GM21447 (cell line): Measurements from ENCODE around the gene IL1R1.
"Not testable (repeated sequence)": the region's sequence is repeated elsewhere in the genome, so short reads cannot be mapped to it uniquely, and the experiment has no call there.

ENCODE experiments used
- ATAC-seq: cut with Tn5 transposase; IDR thresholded peaks from one replicate; pipeline ENCODE4 v1.9.1; 2021; ENCODE audit not compliant: unreplicated experiment

IL1R1 gene

DNA sequence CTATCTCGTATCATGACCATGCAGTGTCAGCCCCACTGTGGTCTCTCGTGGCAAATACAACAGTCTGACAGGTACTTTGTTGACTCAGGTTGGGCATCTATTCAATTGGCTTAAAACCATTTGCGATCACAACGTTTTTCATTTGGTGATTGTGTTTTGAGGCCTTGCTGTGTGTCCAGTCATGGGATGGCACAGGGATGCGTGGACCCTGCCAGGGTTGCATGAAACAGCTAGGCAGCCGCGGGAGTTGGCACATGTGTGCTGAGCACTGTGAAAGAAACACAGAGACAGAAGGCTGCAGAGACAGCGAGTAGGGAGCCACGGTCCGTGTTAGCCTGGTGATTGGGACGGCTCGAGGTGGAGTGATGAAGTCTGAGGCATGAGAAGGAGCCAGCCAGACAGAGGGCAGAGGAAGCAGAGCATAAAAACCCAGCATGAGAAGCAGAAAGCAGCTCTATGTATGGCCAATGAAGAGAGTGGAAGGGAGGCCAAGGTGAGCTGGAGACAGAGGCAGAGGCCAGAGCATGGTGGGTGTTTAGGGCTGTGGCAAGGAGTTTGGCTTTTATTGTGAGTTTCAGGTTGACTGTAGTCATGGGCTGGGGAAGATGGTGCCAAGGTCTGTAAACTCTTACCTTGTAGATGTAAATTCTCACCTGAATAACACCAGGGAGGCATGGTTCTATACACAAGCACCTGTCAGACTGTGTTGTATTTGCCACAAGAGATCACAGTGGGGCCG lies 31.8 kb upstream of the IL1R1 start:
- ATAC-seq, result no peak

DNA sequence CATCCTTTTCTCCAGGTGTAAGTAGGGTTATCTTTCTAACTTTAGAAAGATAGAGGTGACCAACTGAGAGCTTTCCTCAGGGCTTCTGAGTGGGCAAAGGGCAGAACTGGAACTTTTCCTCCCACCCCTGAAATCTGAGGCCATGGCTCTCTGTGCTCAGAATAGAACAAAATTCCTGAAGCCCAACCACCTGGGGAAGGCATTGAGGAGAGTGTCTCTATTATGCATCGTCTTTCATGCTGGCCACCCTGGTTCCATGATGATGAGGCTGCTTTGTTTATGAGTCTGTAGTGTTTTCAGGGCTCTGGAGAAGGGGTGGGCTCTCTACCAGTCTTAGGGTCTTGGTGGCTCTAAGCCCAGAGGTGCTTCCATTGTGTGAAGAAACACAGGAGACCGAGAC lies 30.7 kb upstream of the IL1R1 start:
- no peak for ATAC-seq

- ATAC-seq, result no peak
These were observed 30.3 kb upstream of the IL1R1 start for GRCh38 chr2:102112271-102112670.

DNA sequence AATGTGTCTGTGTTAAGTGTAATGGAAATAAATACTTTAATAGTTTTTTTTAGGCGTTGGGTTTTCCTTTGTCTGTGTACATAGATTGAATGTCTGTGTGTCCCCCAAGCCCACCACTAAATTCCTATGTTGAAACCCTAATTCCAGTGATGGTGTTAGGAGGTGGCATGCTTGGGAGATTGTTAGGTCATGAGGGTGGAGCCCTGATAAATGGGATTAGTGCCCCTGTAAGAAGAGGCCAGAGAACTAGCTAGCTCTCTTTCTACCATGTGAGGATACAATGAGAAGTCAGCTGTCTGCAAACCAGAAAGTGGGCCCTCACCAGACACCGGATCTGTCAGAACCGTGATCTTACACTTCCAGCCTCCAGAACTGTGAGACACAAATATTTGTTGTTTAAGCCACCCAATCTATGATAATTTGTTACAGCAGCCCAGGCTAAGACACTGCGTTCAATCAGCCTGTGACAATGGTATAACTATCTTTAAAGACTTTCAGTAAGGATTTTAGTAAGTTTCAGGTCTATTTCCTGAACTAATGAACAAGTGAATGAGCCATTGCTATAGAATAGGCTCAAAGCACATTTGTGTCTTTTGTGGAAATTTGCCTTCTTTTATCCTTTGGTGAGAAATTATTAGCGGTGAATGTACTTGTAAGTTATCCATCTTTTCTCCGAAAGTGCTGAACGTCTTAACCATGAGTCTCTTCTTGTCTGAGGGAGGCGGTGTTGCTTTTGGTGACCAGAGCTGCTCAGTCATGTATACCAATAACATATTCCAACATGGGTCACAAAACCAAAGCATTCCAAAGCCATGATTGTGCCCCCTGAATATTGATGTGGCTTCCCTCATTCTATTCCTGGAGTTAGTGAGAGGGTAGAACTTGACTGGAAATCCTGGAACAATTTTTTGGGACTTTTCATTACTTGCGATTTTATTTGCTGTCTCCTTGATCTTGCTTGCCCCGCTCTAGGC lies 29.6 kb upstream of the IL1R1 start:
- no peak for ATAC-seq

DNA sequence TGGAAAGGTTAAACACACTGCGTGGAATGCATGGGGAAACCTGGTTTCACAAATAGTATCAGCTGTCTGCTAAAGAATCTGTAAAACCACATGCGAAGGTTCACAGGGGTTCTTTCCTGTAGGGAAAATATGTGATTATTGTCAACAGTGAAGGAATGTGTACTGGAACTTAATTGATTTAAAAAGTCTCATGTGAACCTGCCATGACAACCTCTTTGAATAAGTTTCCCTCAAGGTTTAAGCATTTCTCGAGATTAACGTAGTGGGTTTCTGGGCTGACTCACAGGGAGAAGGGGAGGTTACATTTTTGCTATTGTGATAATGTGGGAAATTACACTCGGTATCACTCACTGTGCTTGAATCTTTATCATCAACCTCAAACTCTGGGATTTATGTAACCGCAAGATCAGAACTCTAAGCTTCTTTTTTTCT lies 28.2 kb upstream of the IL1R1 start:
- ATAC-seq, result no peak

GRCh38 chr2:102114851-102115497 lies 27.6 kb upstream of the IL1R1 start:
- no peak for ATAC-seq

DNA sequence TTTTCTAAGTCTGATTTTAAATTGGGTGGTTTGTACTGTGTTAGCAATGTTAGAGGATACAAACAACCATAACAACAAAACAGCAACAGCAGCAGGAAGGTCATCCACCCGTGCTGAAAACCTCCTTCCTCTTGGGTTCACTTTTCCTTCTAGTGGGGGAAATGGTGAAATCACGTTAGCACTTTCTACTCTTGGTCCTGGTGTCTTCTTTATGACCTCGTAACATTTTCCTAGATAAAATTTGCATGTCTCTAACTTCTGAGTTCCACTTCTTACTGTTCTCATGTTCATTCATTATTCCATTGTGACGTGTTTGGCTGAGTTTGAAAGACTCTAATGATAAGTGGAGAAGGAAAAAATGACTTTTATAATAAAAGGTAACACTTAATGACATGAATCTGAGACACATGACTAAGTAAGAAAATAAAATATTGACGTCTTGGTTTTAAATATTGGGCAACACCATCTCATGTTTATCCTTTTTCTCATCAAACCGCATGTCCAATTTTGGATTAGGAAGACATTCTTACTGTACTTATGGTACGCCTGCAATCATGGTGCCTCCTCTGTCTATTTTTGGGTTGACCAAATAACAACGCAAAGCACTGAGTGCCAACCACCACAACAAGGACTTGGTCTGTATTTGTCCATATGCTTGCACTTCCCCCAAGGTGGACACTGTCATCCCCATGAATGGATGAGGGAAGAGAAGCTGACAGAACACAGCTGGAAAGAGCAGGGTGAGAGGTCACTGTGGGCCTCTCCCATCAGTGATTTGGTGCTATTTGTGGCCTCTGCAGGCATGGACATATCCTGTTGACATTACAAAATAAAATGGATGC lies 25.7 kb upstream of the IL1R1 start:
- no peak for ATAC-seq

GRCh38 chr2:102117472-102117858 lies 25.1 kb upstream of the IL1R1 start:
- no peak for ATAC-seq

DNA sequence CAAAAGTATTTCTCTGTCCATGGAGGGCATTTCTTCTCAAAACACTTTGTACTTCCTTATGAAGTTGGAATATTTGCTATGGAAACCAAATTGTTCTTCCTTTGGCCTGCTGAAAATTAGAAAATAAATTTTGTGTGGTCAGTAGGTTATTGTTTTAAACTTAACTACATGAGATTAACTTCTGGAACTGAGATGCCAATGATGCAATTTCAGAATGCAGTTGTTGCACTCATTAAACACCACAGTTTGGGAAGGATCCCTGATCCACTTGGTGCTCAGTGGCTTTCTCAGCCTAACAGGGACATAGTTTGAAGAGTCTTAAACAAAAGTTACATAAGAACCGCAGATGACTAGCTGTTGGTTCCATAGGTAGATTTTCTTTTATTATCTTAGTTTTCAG lies 23.3 kb upstream of the IL1R1 start:
- no peak for ATAC-seq

DNA sequence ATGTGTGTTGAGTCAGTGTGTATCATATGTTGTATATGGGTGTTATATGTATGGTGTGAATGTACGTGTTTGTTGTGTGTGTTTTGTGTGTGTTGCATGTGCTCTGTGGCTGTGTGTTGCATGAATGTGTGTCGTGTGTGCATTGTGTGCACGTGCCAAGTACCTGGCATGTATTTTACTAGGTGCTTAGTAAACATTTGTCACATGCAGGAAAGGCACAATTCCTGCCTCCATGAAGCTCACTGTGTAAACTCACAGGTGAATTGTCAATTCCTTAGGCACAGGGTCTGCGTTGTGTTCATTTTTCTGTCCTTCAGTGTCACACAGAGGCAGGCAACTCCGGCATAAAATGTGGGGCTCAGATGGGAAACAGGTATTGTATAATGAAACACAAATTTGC lies 22.3 kb upstream of the IL1R1 start:
- no peak for ATAC-seq

DNA sequence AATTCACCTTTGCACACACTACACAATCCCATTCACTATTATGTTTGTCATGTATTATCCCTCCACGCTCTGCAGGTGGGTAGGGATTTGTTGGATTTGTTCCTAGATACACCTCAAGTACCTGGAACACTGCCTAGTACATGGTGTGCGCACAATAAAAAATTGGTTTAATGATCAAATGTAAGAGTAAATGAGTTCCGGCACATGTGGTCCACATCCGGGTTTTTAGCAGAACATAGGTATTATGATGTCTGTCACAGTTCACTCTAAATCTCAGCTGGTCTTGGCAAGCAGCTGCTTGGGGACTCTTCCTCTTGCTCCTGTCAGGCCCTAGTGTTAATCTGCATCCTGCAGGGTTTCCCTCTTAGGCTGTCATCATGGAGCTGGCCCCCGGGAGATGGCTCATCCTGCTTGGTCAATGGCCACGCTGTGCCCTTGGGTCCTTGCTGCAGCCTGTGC lies 21.8 kb upstream of the IL1R1 start:
- ATAC-seq, result no peak

- no peak for ATAC-seq
These were observed 20.4 kb upstream of the IL1R1 start for GRCh38 chr2:102122115-102122514.

DNA sequence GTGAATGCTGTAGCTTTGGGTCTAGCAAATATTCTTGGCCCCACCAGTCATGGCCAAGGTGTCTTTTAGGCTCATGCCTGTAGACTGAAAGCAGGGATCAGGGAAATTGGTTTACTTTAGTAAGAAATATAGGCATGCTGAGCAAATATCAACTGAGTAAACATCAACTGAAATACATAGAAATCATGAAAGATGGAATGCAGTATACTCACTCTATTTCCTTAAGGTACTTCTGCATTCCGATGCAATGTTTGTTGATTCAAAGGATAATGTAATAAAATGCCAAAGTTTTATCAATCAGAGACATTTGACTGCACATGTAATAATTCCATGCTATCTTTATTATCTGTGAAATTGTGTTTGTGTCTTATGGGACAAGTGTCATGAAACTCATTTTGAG lies 19.6 kb upstream of the IL1R1 start:
- no peak for ATAC-seq

DNA sequence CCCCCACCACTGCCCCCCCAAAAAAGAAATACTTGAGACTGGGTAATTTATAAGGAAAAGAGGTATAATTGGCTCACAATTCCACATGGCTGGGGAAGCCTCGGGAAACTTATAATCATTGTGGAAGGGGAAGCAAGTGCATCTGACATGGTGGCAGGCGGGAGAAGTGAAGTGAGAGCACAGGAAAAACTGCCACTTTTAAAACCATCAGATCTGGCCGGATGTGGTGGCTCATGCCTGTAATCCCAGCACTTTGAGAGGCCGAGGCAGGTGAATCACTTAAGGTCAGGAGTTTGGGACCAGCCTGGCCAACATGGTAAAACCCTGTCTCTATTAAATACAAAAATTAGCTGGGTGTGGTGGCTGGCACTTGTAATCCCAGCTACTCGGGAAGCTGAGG lies 18.1 kb upstream of the IL1R1 start:
- ATAC-seq, result not testable (repeated sequence)

GRCh38 chr2:102126169-102126568 lies 16.4 kb upstream of the IL1R1 start:
- no peak for ATAC-seq

DNA sequence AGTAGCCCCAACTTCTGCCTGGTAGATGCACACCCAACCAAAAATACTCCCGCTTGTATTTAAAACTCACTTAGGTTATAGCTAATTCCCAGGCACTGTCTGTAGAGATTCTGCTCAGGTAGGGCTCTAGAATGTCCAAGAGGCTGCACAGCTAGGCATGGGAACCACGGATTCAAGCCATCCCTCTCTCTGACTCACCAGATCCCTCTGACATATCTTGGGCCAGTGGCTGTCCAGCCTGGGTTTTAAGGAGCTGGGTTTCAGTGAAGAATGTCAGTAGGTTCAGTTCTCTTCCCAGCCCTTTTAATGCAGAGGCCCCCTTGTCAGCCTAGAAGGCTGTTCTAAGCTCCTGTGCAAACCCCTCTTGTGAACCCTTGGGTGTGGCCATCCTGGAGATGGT lies 15.9 kb upstream of the IL1R1 start:
- no peak for ATAC-seq

DNA sequence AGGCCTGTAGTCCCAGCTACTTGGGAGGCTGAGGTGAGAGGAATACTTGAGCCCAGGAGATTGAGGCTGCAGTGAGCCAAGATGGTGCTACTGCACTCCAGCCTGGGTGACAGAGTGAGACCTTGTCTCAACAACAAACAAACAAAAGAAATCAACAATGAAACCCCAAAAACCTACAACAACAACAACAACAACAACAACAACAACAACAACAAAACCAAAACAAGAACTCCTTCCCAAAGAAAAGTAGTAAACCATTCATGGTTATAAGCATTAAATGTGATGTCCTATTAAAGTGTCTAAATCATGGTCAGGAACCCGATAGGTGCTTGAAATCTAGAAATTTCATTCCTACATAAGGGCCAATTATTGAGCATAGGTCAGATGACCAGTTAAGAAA lies 13.5 kb upstream of the IL1R1 start:
- ATAC-seq, result no peak

- no peak for ATAC-seq
These were observed 12.4 kb upstream of the IL1R1 start for GRCh38 chr2:102129951-102130646.

GRCh38 chr2:102130647-102130991 lies 11.9 kb upstream of the IL1R1 start:
- ATAC-seq, result no peak

GRCh38 chr2:102131564-102131963 lies 11.0 kb upstream of the IL1R1 start:
- ATAC-seq, result no peak
